ENCODE results near the gene ING4. TPM values are rescaled to one million over a fixed set of nuclear protein-coding genes. Genes with fewer than 3 reads are reported as not detected.

ING4 gene
- total and polyA plus RNA-seq, 2 of the 13 experiments (the other 11 are each of a cell fraction or from before 2014, with no cell fraction given), result 14.4 to 32.4 TPM

GRCh38 chr12:6662906-6663742, at the start of gene ING4 (continued):
- TF ChIP-seq MNT (IDR thresholded peaks at IDR 0.05) (peak; percentile 22; the same call in 1 of the 2 replicates), HNF1A (IDR thresholded peaks at IDR 0.05; ENCODE audit: low read depth) (0 out of 2 replicates have a peak, but pooled peaks have one; percentile 27), HNF1A (CRISPR knock-in tag; IDR thresholded peaks at IDR 0.05; ENCODE audit: borderline replicate concordance) (peak; percentile 29; the same call in 1 of the 2 replicates), BATF2 (CRISPR knock-in tag; IDR thresholded peaks at IDR 0.05) (no peak), ZNF772 (CRISPR knock-in tag; IDR thresholded peaks at IDR 0.05) (peak; percentile 78), ZHX2 (IDR thresholded peaks at IDR 0.05; ENCODE audit: low read depth) (peak; percentile 99), ZHX2 (CRISPR knock-in tag; IDR thresholded peaks at IDR 0.05; ENCODE audit: borderline replicate concordance) (no peak), REST (IDR thresholded peaks at IDR 0.05; ENCODE audit: borderline replicate concordance in 1 of 2, low read depth in 1 of 2, low read length in 2 of 2) (no peak), ZFP82 (CRISPR knock-in tag; IDR thresholded peaks at IDR 0.05; ENCODE audit: borderline replicate concordance) (no peak)
